ENCODE measurements around the gene UGT1A7. TPM values are rescaled to one million over a fixed set of nuclear protein-coding genes. Genes with fewer than 3 reads are reported as not detected.

UGT1A7 gene
- total RNA-seq, 1 donor from 2014 or later, result 4.9 TPM

GRCh38 chr2:233679196-233679595 lies 2.5 kb upstream of the UGT1A7 start:
- Histone ChIP-seq H3K4me3 (no peak overlapping the region), H3K27ac (no peak overlapping the region)

GRCh38 chr2:233680361-233681045 lies 1.2 kb upstream of the UGT1A7 start:
- TF ChIP-seq POLR2A (IDR thresholded peaks at IDR 0.05), result no peak
- no peak for TF ChIP-seq POLR2AphosphoS5 (IDR thresholded peaks at IDR 0.05; ENCODE audit: insufficient read depth in 1 of 2, low read depth in 1 of 2)
- no peak for TF ChIP-seq CTCF (IDR thresholded peaks at IDR 0.05)

More at GRCh38 chr2:233679196-233679595, 2.5 kb upstream of the UGT1A7 start:
- intact Hi-C loops (cut with DNase I), result no loop called here
- no peak for DNase-seq (ENCODE audit: extremely low spot score in 2 of 2)
- Histone ChIP-seq H3K9me3 (no peaks in the 10 kb centered on the region), H3K27me3 (no peaks in the 10 kb centered on the region), H3K36me3 (no peaks in the 10 kb centered on the region), H3K4me1 (no peaks in the 10 kb centered on the region)
- TF ChIP-seq POLR2AphosphoS5 (IDR thresholded peaks at IDR 0.05; ENCODE audit: insufficient read depth in 1 of 2, low read depth in 1 of 2) (no peak), POLR2A (IDR thresholded peaks at IDR 0.05) (no peak), CTCF (IDR thresholded peaks at IDR 0.05) (no peak)

GRCh38 chr2:233684640-233685039 lies 2.9 kb downstream of the UGT1A7 start:
- Histone ChIP-seq H3K27ac (no peak overlapping the region), H3K4me3 (no peak overlapping the region), H3K36me3 (no peaks in the 10 kb centered on the region), H3K4me1 (no peaks in the 10 kb centered on the region), H3K27me3 (no peaks in the 10 kb centered on the region), H3K9me3 (no peaks in the 10 kb centered on the region)
- intact Hi-C loops (cut with DNase I), result no loop called here
- TF ChIP-seq CTCF (IDR thresholded peaks at IDR 0.05) (no peak), POLR2AphosphoS5 (IDR thresholded peaks at IDR 0.05; ENCODE audit: insufficient read depth in 1 of 2, low read depth in 1 of 2) (no peak), POLR2A (IDR thresholded peaks at IDR 0.05) (no peak)
- no peak for DNase-seq (ENCODE audit: extremely low spot score in 2 of 2)

More at GRCh38 chr2:233680361-233681045, 1.2 kb upstream of the UGT1A7 start:
- Histone ChIP-seq H3K27ac (no peak overlapping the region), H3K36me3 (no peaks in the 10 kb centered on the region), H3K9me3 (no peaks in the 10 kb centered on the region), H3K4me3 (no peak overlapping the region), H3K27me3 (no peaks in the 10 kb centered on the region), H3K4me1 (no peaks in the 10 kb centered on the region)
- intact Hi-C loops (cut with DNase I), result no loop called here
- DNase-seq (ENCODE audit: extremely low spot score in 2 of 2), result no peak

GRCh38 chr2:233686928-233687327 lies 5.2 kb downstream of the UGT1A7 start:
- no peaks in the 10 kb centered on the region for H3K27me3 ChIP-seq
- no peak for TF ChIP-seq POLR2AphosphoS5 (IDR thresholded peaks at IDR 0.05; ENCODE audit: insufficient read depth in 1 of 2, low read depth in 1 of 2)
- no peak for TF ChIP-seq CTCF (IDR thresholded peaks at IDR 0.05)
- no peak for TF ChIP-seq POLR2A (IDR thresholded peaks at IDR 0.05)
- no peak overlapping the region for H3K27ac ChIP-seq
- H3K4me1 ChIP-seq, result peaks cover 8% of the 10 kb centered on the region
- H3K4me3 ChIP-seq, result no peak overlapping the region
- intact Hi-C loops (cut with DNase I), result no loop called here
- DNase-seq (ENCODE audit: extremely low spot score in 2 of 2), result no peak
- H3K36me3 ChIP-seq, result no peaks in the 10 kb centered on the region
- no peaks in the 10 kb centered on the region for H3K9me3 ChIP-seq

- intact Hi-C loops (cut with DNase I), result no loop called here
- no peaks in the 10 kb centered on the region for H3K36me3 ChIP-seq
- H3K27me3 ChIP-seq, result no peaks in the 10 kb centered on the region
- no peaks in the 10 kb centered on the region for H3K9me3 ChIP-seq
- no peak overlapping the region for H3K4me3 ChIP-seq
- no peak for DNase-seq (ENCODE audit: extremely low spot score in 2 of 2)
- no peak overlapping the region for H3K27ac ChIP-seq
- peaks cover 8% of the 10 kb centered on the region for H3K4me1 ChIP-seq
- TF ChIP-seq CTCF (IDR thresholded peaks at IDR 0.05) (no peak), POLR2AphosphoS5 (IDR thresholded peaks at IDR 0.05; ENCODE audit: insufficient read depth in 1 of 2, low read depth in 1 of 2) (no peak), POLR2A (IDR thresholded peaks at IDR 0.05) (no peak)
Measured at GRCh38 chr2:233688341-233688740, 6.6 kb downstream of the UGT1A7 start.
